CD14-positive monocyte (primary cell): ENCODE results near the gene CARD16. TPM values are rescaled to one million over a fixed set of nuclear protein-coding genes. Genes with fewer than 3 reads are reported as not detected.
"Not testable (repeated sequence)": the region's sequence is repeated elsewhere in the genome, so short reads cannot be mapped to it uniquely, and the experiment has no call there.

Source experiments
- DNase-seq, 3 donors: peaks; one replicate each; pipeline ENCODE4 v3.0.0-alpha.2; 2011 to 2022
- H2AFZ ChIP-seq: 2 replicates; pipeline ENCODE4 v1.6.0; 2012; ENCODE audit warnings: mild to moderate bottlenecking, low read depth, low read length, inconsistent platforms; ENCODE audit not compliant: insufficient read depth, poor library complexity, severe bottlenecking
- H3K27ac ChIP-seq, 2 donors: 1 replicate in 1 of 2; 2 replicates in 1 of 2; pipeline ENCODE4 v1.5.1; 2012 to 2013; ENCODE audit warnings: low read length in 2 of 2, control low read depth in 1 of 2, inconsistent platforms in 1 of 2, low read depth in 1 of 2, mild to moderate bottlenecking in 1 of 2
- H3K27me3 ChIP-seq, 2 donors: one replicate each; pipeline versions ENCODE4 v1.6.0 to v1.6.1; 2011 to 2013; ENCODE audit warnings: low read length in 2 of 2; ENCODE audit not compliant: control insufficient read depth in 2 of 2, insufficient read depth in 2 of 2
- H3K36me3 ChIP-seq, 2 donors: replicated peaks in 1 of 2; 1 replicate in 1 of 2; 2 replicates in 1 of 2; pipeline versions ENCODE4 v1.5.1 to v1.6.1; 2012 to 2013; ENCODE audit warnings: low read length in 2 of 2, control low read depth in 1 of 2, inconsistent platforms in 1 of 2, mild to moderate bottlenecking in 1 of 2; ENCODE audit not compliant: insufficient read depth in 2 of 2, control insufficient read depth in 1 of 2
- H3K4me1 ChIP-seq, 2 donors: 1 replicate in 1 of 2; 2 replicates in 1 of 2; pipeline versions ENCODE4 v1.5.1 to v1.6.1; 2012 to 2013; ENCODE audit warnings: low read length in 2 of 2, control low read depth in 1 of 2, inconsistent platforms in 1 of 2, mild to moderate bottlenecking in 1 of 2, moderate library complexity in 1 of 2; ENCODE audit not compliant: insufficient read depth in 2 of 2, control insufficient read depth in 1 of 2
- H3K4me2 ChIP-seq: replicated peaks from 2 replicates; pipeline ENCODE3; 2012; ENCODE audit warnings: low read length, moderate library complexity, mild to moderate bottlenecking; ENCODE audit not compliant: poor library complexity, severe bottlenecking; ENCODE audit errors: extremely low read depth
- H3K4me3 ChIP-seq, 3 experiments: fragments of 200-600 bp in 1 of 3; sonication (generic) in 1 of 3; replicated peaks in 1 of 3; 1 replicate in 2 of 3; 2 replicates in 1 of 3; pipeline ENCODE4 v1.5.1; 2011 to 2013; ENCODE audit warnings: low read length in 3 of 3, mild to moderate bottlenecking in 3 of 3, control low read depth in 2 of 3, low read depth in 2 of 3, inconsistent platforms in 1 of 3, moderate library complexity in 1 of 3
- H3K79me2 ChIP-seq: 2 replicates; pipeline ENCODE4 v1.6.0; 2012; ENCODE audit warnings: mild to moderate bottlenecking, control low read depth, inconsistent platforms, low read length, moderate library complexity; ENCODE audit not compliant: insufficient read depth
- H3K9ac ChIP-seq: 2 replicates; pipeline ENCODE4 v1.6.0; 2017; ENCODE audit warnings: low read length, mild to moderate bottlenecking; ENCODE audit not compliant: insufficient read depth, poor library complexity, severe bottlenecking
- H3K9me3 ChIP-seq, 2 donors: replicated peaks in 1 of 2; 1 replicate in 1 of 2; 2 replicates in 1 of 2; pipeline versions ENCODE4 v1.5.1 to v1.6.1; 2012 to 2013; ENCODE audit warnings: low read length in 2 of 2, control low read depth in 1 of 2; ENCODE audit not compliant: control insufficient read depth in 1 of 2, insufficient read depth in 1 of 2
- H4K20me1 ChIP-seq: 2 replicates; pipeline ENCODE4 v1.6.0; 2012; ENCODE audit warnings: mild to moderate bottlenecking, low read length, control low read depth, moderate library complexity; ENCODE audit not compliant: insufficient read depth
- H3K27ac Mint-ChIP-seq, 7 donors: one replicate each; pipeline ENCODE4 v1.8.0; 2020; ENCODE audit warnings: mild to moderate bottlenecking in 7 of 7, mixed read lengths in 7 of 7, moderate library complexity in 6 of 7, inconsistent platforms in 2 of 7
- H3K27me3 Mint-ChIP-seq, 3 donors: one replicate each; pipeline ENCODE4 v1.8.0; 2021 to 2022; ENCODE audit warnings: low read depth in 3 of 3, mild to moderate bottlenecking in 3 of 3, mixed read lengths in 3 of 3, moderate library complexity in 3 of 3, inconsistent platforms in 1 of 3
- H3K36me3 Mint-ChIP-seq, 2 donors: one replicate each; pipeline ENCODE4 v1.8.0; 2020; ENCODE audit warnings: mixed read lengths in 2 of 2, inconsistent platforms in 1 of 2, mild to moderate bottlenecking in 1 of 2
- H3K4me1 Mint-ChIP-seq: one replicate; pipeline ENCODE4 v1.8.0; 2020; ENCODE audit warnings: mild to moderate bottlenecking, mixed read lengths
- H3K4me3 Mint-ChIP-seq, 2 donors: one replicate each; pipeline ENCODE4 v1.8.0; 2020; ENCODE audit warnings: mild to moderate bottlenecking in 2 of 2, mixed read lengths in 2 of 2, moderate library complexity in 1 of 2
- H3K9me3 Mint-ChIP-seq, 7 donors: one replicate each; pipeline ENCODE4 v1.8.0; 2020 to 2022; ENCODE audit warnings: mixed read lengths in 7 of 7, mild to moderate bottlenecking in 6 of 7, moderate library complexity in 6 of 7, inconsistent platforms in 2 of 7
- WGBS: methylation state at CpG from one replicate; pipeline ENCODE4 v1.1.5; 2013; ENCODE audit warnings: missing lambda C conversion rate; ENCODE audit not compliant: insufficient coverage; 5-methylcytosine and 5-hydroxymethylcytosine counted together
- intact Hi-C, 2 donors: fragments of 100-400 bp; cut with micrococcal nuclease; formaldehyde crosslinking; loops; one replicate each; pipeline versions ENCODE4 v1.15.0 to v1.15.1; 2023
- polyA plus RNA-seq, 3 donors: library from polyadenylated mRNA; depleted of rRNA in 1 of 3; unstranded in 2 of 3; stranded (reverse) in 1 of 3; fragments of 300-500 nt in 2 of 3; fragments of >200 nt in 1 of 3; fragmentation: Illumina TruSeq in 2 of 3; gene quantifications; 1 replicate in 2 of 3; 2 replicates in 1 of 3; pipeline ENCODE4 v1.2.3, GENCODE V29; 2012 to 2021
- TF ChIP-seq, protein P1 (sequence below): fragments of 200-600 bp; IDR thresholded peaks from one replicate; pipeline ENCODE4 v1.8.0; 2022; ENCODE audit warnings: antibody characterized with exemption, mild to moderate bottlenecking

Gene CARD16
- polyA plus RNA-seq, 3 donors: 294 to 731 (median 671) TPM

- Mint-ChIP-seq H3K27ac (peak overlapping the region in 1 of 7 donors; percentile 37), H3K4me3 (no peak overlapping the region), H3K9me3 (no peaks in the 10 kb centered on the region), H3K36me3 (no peaks in the 10 kb centered on the region), H3K27me3 (no peaks in the 10 kb centered on the region), H3K4me1 (peaks cover 40% of the 10 kb centered on the region)
- Histone ChIP-seq H3K9me3 (no peaks in the 10 kb centered on the region), H3K27me3 (no peaks in the 10 kb centered on the region), H3K4me1 (peaks cover 26 to 28% of the 10 kb centered on the region in 2 donors), H3K9ac (no peak overlapping the region), H3K4me2 (no peak overlapping the region), H2AFZ (no peak overlapping the region), H3K27ac (no peak overlapping the region), H3K4me3 (no peak overlapping the region), H3K36me3 (no peaks in the 10 kb centered on the region), H4K20me1 (no peaks in the 10 kb centered on the region), H3K79me2 (no peaks in the 10 kb centered on the region)
- WGBS: 100% methylated on average over 1 of the region's 2 CpGs
- intact Hi-C loops: no loop called here
- no peak for DNase-seq
- TF ChIP-seq, protein P1, sequence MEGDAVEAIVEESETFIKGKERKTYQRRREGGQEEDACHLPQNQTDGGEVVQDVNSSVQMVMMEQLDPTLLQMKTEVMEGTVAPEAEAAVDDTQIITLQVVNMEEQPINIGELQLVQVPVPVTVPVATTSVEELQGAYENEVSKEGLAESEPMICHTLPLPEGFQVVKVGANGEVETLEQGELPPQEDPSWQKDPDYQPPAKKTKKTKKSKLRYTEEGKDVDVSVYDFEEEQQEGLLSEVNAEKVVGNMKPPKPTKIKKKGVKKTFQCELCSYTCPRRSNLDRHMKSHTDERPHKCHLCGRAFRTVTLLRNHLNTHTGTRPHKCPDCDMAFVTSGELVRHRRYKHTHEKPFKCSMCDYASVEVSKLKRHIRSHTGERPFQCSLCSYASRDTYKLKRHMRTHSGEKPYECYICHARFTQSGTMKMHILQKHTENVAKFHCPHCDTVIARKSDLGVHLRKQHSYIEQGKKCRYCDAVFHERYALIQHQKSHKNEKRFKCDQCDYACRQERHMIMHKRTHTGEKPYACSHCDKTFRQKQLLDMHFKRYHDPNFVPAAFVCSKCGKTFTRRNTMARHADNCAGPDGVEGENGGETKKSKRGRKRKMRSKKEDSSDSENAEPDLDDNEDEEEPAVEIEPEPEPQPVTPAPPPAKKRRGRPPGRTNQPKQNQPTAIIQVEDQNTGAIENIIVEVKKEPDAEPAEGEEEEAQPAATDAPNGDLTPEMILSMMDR: no peak
These were observed 29.0 kb upstream of the CARD16 start for GRCh38 chr11:105074166-105074530.

GRCh38 chr11:105073456-105074165 is 28.5 kb upstream of the CARD16 start:
- Mint-ChIP-seq H3K36me3 (no peaks in the 10 kb centered on the region), H3K9me3 (no peaks in the 10 kb centered on the region), H3K4me1 (peaks cover 37% of the 10 kb centered on the region), H3K4me3 (no peak overlapping the region), H3K27ac (peak overlapping the region in 1 of 7 donors; percentile 40), H3K27me3 (no peaks in the 10 kb centered on the region)
- Histone ChIP-seq H2AFZ (no peak overlapping the region), H3K4me3 (no peak overlapping the region), H3K36me3 (no peaks in the 10 kb centered on the region), H4K20me1 (no peaks in the 10 kb centered on the region), H3K27me3 (no peaks in the 10 kb centered on the region), H3K79me2 (no peaks in the 10 kb centered on the region), H3K9ac (no peak overlapping the region), H3K9me3 (no peaks in the 10 kb centered on the region), H3K4me2 (no peak overlapping the region), H3K4me1 (peaks cover 26 to 28% of the 10 kb centered on the region in 2 donors), H3K27ac (no peak overlapping the region)
- WGBS: no CpG with 5 or more reads among the region's 1 CpG
- TF ChIP-seq, protein P1: no peak
- DNase-seq: no peak
- intact Hi-C loops: no loop called here

GRCh38 chr11:105072080-105072479 is 26.9 kb upstream of the CARD16 start:
- H3K79me2 ChIP-seq, H3K27ac Mint-ChIP-seq, H3K36me3 Mint-ChIP-seq, H3K27me3 Mint-ChIP-seq, intact Hi-C loops, H3K9ac ChIP-seq, H3K27me3 ChIP-seq, H4K20me1 ChIP-seq, H3K9me3 Mint-ChIP-seq, H3K36me3 ChIP-seq, H3K4me2 ChIP-seq, H2AFZ ChIP-seq, H3K4me3 Mint-ChIP-seq, DNase-seq, H3K9me3 ChIP-seq, H3K4me3 ChIP-seq: not testable (repeated sequence)
- Histone ChIP-seq H3K27ac (peak overlapping the region in 1 of 2 donors; percentile 66), H3K4me1 (peaks cover 26 to 28% of the 10 kb centered on the region in 2 donors)
- H3K4me1 Mint-ChIP-seq: peaks cover 24% of the 10 kb centered on the region
- no CpG with 5 or more reads among the region's 2 CpGs for WGBS
